Measurements from ENCODE around the gene SCT. TPM values are rescaled to one million over a fixed set of nuclear protein-coding genes. Genes with fewer than 3 reads are reported as not detected.

The SCT gene
- total and polyA plus RNA-seq, 2 experiments from 2014 or later, result not detected

- Histone ChIP-seq H3K79me2 (ENCODE audit: insufficient read depth) (no peaks in the 10 kb centered on the region), H3K9me3 (ENCODE audit: low read depth) (no peaks in the 10 kb centered on the region), H2AFZ (peak within 1 kb of the TSS; percentile 66; the same call in 1 of the 2 replicates), H3K36me3 (ENCODE audit: low read depth) (peaks cover 1% of the 10 kb centered on the region; the same call in 1 of the 2 replicates), H3K4me2 (ENCODE audit: unreplicated experiment) (peak within 1 kb of the TSS; percentile 84), H3K4me3 (peak within 1 kb of the TSS; percentile 88), H4K20me1 (ENCODE audit: insufficient read depth) (no peaks in the 10 kb centered on the region), H3K9me2 (ENCODE audit: insufficient read depth) (no peaks in the 10 kb centered on the region), H3K27me3 (replicated peaks; ENCODE audit: insufficient read depth) (no peaks in the 10 kb centered on the region), H3K27ac (peak within 1 kb of the TSS; percentile 82), H3K9ac (peak within 1 kb of the TSS; percentile 86), H3F3A (ENCODE audit: insufficient read depth) (peaks cover 7% of the 10 kb centered on the region; the same call in 1 of the 2 replicates), H3K4me1 (ENCODE audit: insufficient read depth) (no peaks in the 10 kb centered on the region)
- TF ChIP-seq EZH2phosphoT487 (IDR thresholded peaks at IDR 0.05; ENCODE audit: insufficient read depth, low read depth), result no peak
- TF ChIP-seq EZH2 (IDR thresholded peaks at IDR 0.05; ENCODE audit: insufficient read depth, poor library complexity, severe bottlenecking), result no peak
- WGBS, 2 experiments (ENCODE audit: low coverage in 1 of 2, low lambda C conversion rate in 2 of 2, missing lambda C conversion rate in 2 of 2), result 4 to 5% methylated on average over 49 to 66 of the region's 66 CpGs
- peak; percentile 98 for DNase-seq
- in situ Hi-C loops (cut with MboI), result no loop called here
Observed at GRCh38 chr11:615504-616319, 11.3 kb downstream of the SCT start, which contains the start of gene IRF7. TSS of gene IRF7 (minus strand) at chr11:615950. CDS start at chr11:615364, 586 bp downstream.

GRCh38 chr11:614623-615503 lies 12.1 kb downstream of the SCT start:
- H3K27me3 ChIP-seq (replicated peaks; ENCODE audit: insufficient read depth), result no peaks in the 10 kb centered on the region
- peak; percentile 44 for DNase-seq
- in situ Hi-C loops (cut with MboI), result no loop called here
- no peaks in the 10 kb centered on the region for H3K9me2 ChIP-seq (ENCODE audit: insufficient read depth)
- peaks cover 7% of the 10 kb centered on the region; the same call in 1 of the 2 replicates for H3F3A ChIP-seq (ENCODE audit: insufficient read depth)
- no peaks in the 10 kb centered on the region for H3K79me2 ChIP-seq (ENCODE audit: insufficient read depth)
- H3K4me1 ChIP-seq (ENCODE audit: insufficient read depth), result no peaks in the 10 kb centered on the region
- peak overlapping the region; percentile 88 for H3K4me3 ChIP-seq
- peak overlapping the region; percentile 86 for H3K9ac ChIP-seq
- no peaks in the 10 kb centered on the region for H4K20me1 ChIP-seq (ENCODE audit: insufficient read depth)
- H3K36me3 ChIP-seq (ENCODE audit: low read depth), result peaks cover 4% of the 10 kb centered on the region; the same call in 1 of the 2 replicates
- H2AFZ ChIP-seq, result no peak overlapping the region
- H3K9me3 ChIP-seq (ENCODE audit: low read depth), result no peaks in the 10 kb centered on the region
- no peak for TF ChIP-seq EZH2phosphoT487 (IDR thresholded peaks at IDR 0.05; ENCODE audit: insufficient read depth, low read depth)
- no peak for TF ChIP-seq EZH2 (IDR thresholded peaks at IDR 0.05; ENCODE audit: insufficient read depth, poor library complexity, severe bottlenecking)
- peak overlapping the region; percentile 82 for H3K27ac ChIP-seq
- peak overlapping the region; percentile 84 for H3K4me2 ChIP-seq (ENCODE audit: unreplicated experiment)
- WGBS, 2 experiments (ENCODE audit: low coverage in 1 of 2, low lambda C conversion rate in 2 of 2, missing lambda C conversion rate in 2 of 2), result 34 to 55% methylated on average over 32 to 48 of the region's 68 CpGs

- Histone ChIP-seq H3K4me1 (ENCODE audit: insufficient read depth) (no peaks in the 10 kb centered on the region), H3K36me3 (ENCODE audit: low read depth) (peaks cover 7% of the 10 kb centered on the region; the same call in 1 of the 2 replicates), H3K27ac (no peak overlapping the region), H4K20me1 (ENCODE audit: insufficient read depth) (no peaks in the 10 kb centered on the region), H3K9me3 (ENCODE audit: low read depth) (no peaks in the 10 kb centered on the region), H3K79me2 (ENCODE audit: insufficient read depth) (no peaks in the 10 kb centered on the region), H3K9me2 (ENCODE audit: insufficient read depth) (no peaks in the 10 kb centered on the region), H3K4me2 (ENCODE audit: unreplicated experiment) (no peak overlapping the region), H3K27me3 (replicated peaks; ENCODE audit: insufficient read depth) (no peaks in the 10 kb centered on the region), H3F3A (ENCODE audit: insufficient read depth) (peaks cover 7% of the 10 kb centered on the region; the same call in 1 of the 2 replicates), H3K9ac (no peak overlapping the region), H2AFZ (no peak overlapping the region), H3K4me3 (no peak overlapping the region)
- DNase-seq, result no peak
- no peak for TF ChIP-seq EZH2 (IDR thresholded peaks at IDR 0.05; ENCODE audit: insufficient read depth, poor library complexity, severe bottlenecking)
- TF ChIP-seq EZH2phosphoT487 (IDR thresholded peaks at IDR 0.05; ENCODE audit: insufficient read depth, low read depth), result no peak
- in situ Hi-C loops (cut with MboI), result no loop called here
- 70 to 77% methylated on average over 9 to 14 of the region's 14 CpGs for WGBS, 2 experiments (ENCODE audit: low coverage in 1 of 2, low lambda C conversion rate in 2 of 2, missing lambda C conversion rate in 2 of 2)
Observed at GRCh38 chr11:614021-614622, 12.9 kb downstream of the SCT start.

Data from GM23248 (cell line).